ENCODE results near the gene LIN54.

The LIN54 gene

DNA sequence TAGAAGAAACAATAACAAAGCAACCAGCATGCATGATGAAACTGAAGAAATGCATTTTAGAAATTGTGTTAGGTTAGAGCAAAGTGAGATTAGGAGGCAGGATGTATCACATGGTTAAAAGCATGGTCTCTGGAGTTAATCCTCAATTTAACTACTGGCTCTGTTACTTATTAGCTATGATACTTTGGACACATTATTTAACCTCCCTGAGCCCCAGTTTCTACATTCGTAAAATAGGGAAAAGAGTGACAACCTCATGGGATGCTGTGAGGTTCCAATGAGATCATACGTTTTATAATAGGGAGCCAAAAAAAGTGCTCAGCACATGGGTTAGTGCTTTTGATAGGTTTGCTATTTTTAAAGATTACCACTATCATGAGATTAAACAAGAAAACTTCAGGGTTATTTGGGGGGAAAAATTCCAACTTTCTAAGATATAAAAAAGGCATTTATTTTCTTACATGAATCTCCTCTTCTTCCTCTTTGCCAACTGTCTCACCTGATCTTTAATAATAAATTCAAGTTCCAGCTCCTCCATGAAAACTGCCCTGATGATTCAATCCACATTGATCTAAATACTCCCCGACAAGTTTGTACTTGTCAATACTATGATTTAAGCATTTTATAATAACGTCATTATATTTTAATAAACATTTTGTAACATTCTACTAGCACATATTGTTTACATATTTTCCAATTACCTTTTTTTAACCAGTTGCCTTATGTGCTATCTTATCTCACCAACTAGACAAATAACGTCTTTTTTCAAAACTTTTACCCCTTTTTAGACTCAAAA lies 124.3 kb downstream of the LIN54 start:
- Histone ChIP-seq H3K4me3 (replicated peaks; ENCODE audit: low read depth, low read length) (no peak overlapping the region), H3K27me3 (replicated peaks; ENCODE audit: control insufficient read depth, insufficient read depth, low read length) (no peaks in the 10 kb centered on the region), H3K36me3 (ENCODE audit: control insufficient read depth, insufficient read depth, low read length) (no peaks in the 10 kb centered on the region; the same call in 1 of the 2 replicates)
- no peak for DNase-seq (ENCODE audit: extremely low read depth, insufficient read length)
- no peak for TF ChIP-seq CTCF (IDR thresholded peaks at IDR 0.05; ENCODE audit: insufficient read depth, low read length, poor library complexity, severe bottlenecking)

GRCh38 chr4:82885410-82885809 lies 125.2 kb downstream of the LIN54 start:
- TF ChIP-seq CTCF (IDR thresholded peaks at IDR 0.05; ENCODE audit: insufficient read depth, low read length, poor library complexity, severe bottlenecking): no peak
- no peak for DNase-seq (ENCODE audit: extremely low read depth, insufficient read length)
- H3K27me3 ChIP-seq (replicated peaks; ENCODE audit: control insufficient read depth, insufficient read depth, low read length): no peaks in the 10 kb centered on the region
- no peak overlapping the region for H3K4me3 ChIP-seq (replicated peaks; ENCODE audit: low read depth, low read length)
- H3K36me3 ChIP-seq (ENCODE audit: control insufficient read depth, insufficient read depth, low read length): no peaks in the 10 kb centered on the region; the same call in 1 of the 2 replicates

All from GM06990 (cell line).